KMS-11 (cell line): ENCODE measurements around the gene TXNRD1.
"Not testable (repeated sequence)": the region's sequence is repeated elsewhere in the genome, so short reads cannot be mapped to it uniquely, and the experiment has no call there.

Source experiments
- H2AFZ ChIP-seq: fragments of 200-600 bp; sonication (generic); 2 replicates; pipeline ENCODE4 v1.6.1; 2016; ENCODE audit warnings: antibody characterized with exemption, mixed run types, low read depth
- H3K27ac ChIP-seq: fragments of 200-600 bp; sonication (generic); 2 replicates; pipeline ENCODE4 v1.6.1; 2016; ENCODE audit warnings: mild to moderate bottlenecking, mixed run types
- H3K27me3 ChIP-seq: fragments of 200-600 bp; sonication (generic); 2 replicates; pipeline ENCODE4 v1.6.1; 2017; ENCODE audit warnings: mild to moderate bottlenecking, low read depth, mixed run types, moderate library complexity; ENCODE audit not compliant: insufficient read depth
- H3K36me3 ChIP-seq: fragments of 200-600 bp; sonication (generic); 2 replicates; pipeline ENCODE4 v1.6.1; 2017; ENCODE audit warnings: mild to moderate bottlenecking, mixed run types; ENCODE audit not compliant: insufficient read depth
- H3K4me1 ChIP-seq: fragments of 200-600 bp; sonication (generic); 2 replicates; pipeline ENCODE4 v1.6.1; 2016; ENCODE audit warnings: mild to moderate bottlenecking, low read depth, mixed run types; ENCODE audit not compliant: poor library complexity, severe bottlenecking
- H3K4me2 ChIP-seq: fragments of 200-600 bp; sonication (generic); 2 replicates; pipeline ENCODE4 v1.7.0; 2016; ENCODE audit warnings: mild to moderate bottlenecking, mixed run types
- H3K4me3 ChIP-seq: fragments of 200-600 bp; sonication (generic); IDR thresholded peaks from 2 replicates; pipeline ENCODE4 v1.6.1; 2017; ENCODE audit warnings: low read depth, low read length, mixed read lengths; ENCODE audit not compliant: insufficient read depth
- H3K79me2 ChIP-seq: fragments of 200-600 bp; sonication (generic); 2 replicates; pipeline ENCODE4 v1.6.1; 2016; ENCODE audit warnings: low read depth, mixed run types; ENCODE audit not compliant: insufficient read depth
- H3K9ac ChIP-seq: fragments of 200-600 bp; sonication (generic); 2 replicates; pipeline ENCODE4 v1.6.1; 2016; ENCODE audit warnings: mild to moderate bottlenecking, mixed run types
- H4K20me1 ChIP-seq: fragments of 200-600 bp; sonication (generic); 2 replicates; pipeline ENCODE4 v1.6.1; 2016; ENCODE audit warnings: mild to moderate bottlenecking, mixed run types; ENCODE audit not compliant: insufficient read depth
- CTCF ChIP-seq: fragments of 200-600 bp; sonication (generic); conservative IDR thresholded peaks from 2 replicates; pipeline ENCODE4 v1.6.1; 2017; ENCODE audit warnings: low read depth, mild to moderate bottlenecking, antibody characterized with exemption, low read length, moderate library complexity, mixed read lengths

Gene TXNRD1

GRCh38 chr12:104263026-104263425 is 47.4 kb downstream of the TXNRD1 start:
- no peak overlapping the region for H3K4me2 ChIP-seq

GRCh38 chr12:104263580-104264358 is 48.2 kb downstream of the TXNRD1 start:
- H3K4me3 ChIP-seq: no peak overlapping the region
- no peak overlapping the region for H3K27ac ChIP-seq
- no peak overlapping the region for H2AFZ ChIP-seq
- no peaks in the 10 kb centered on the region for H3K79me2 ChIP-seq
- no peaks in the 10 kb centered on the region for H3K36me3 ChIP-seq
- no peaks in the 10 kb centered on the region for H3K4me1 ChIP-seq
- TF ChIP-seq CTCF: no peak
- H4K20me1 ChIP-seq: no peaks in the 10 kb centered on the region
- no peak overlapping the region for H3K9ac ChIP-seq
- H3K4me2 ChIP-seq: no peak overlapping the region
- H3K27me3 ChIP-seq: no peaks in the 10 kb centered on the region

More at GRCh38 chr12:104263026-104263425, 47.4 kb downstream of the TXNRD1 start:
- Histone ChIP-seq H3K4me3 (no peak overlapping the region), H3K36me3 (no peaks in the 10 kb centered on the region), H3K79me2 (no peaks in the 10 kb centered on the region), H2AFZ (no peak overlapping the region), H4K20me1 (no peaks in the 10 kb centered on the region), H3K4me1 (no peaks in the 10 kb centered on the region), H3K27ac (no peak overlapping the region), H3K9ac (no peak overlapping the region), H3K27me3 (no peaks in the 10 kb centered on the region)
- TF ChIP-seq CTCF: no peak

GRCh38 chr12:104265436-104265835 is 49.9 kb downstream of the TXNRD1 start:
- not testable (repeated sequence) for H3K27me3 ChIP-seq, H4K20me1 ChIP-seq, H3K9ac ChIP-seq, H3K4me2 ChIP-seq, H3K27ac ChIP-seq, H3K79me2 ChIP-seq, H3K36me3 ChIP-seq, H3K4me1 ChIP-seq, H3K4me3 ChIP-seq, H2AFZ ChIP-seq

GRCh38 chr12:104272938-104273337 is 57.4 kb downstream of the TXNRD1 start:
- Histone ChIP-seq H3K4me1 (no peaks in the 10 kb centered on the region), H3K27me3 (no peaks in the 10 kb centered on the region), H3K36me3 (no peaks in the 10 kb centered on the region), H3K9ac (no peak overlapping the region), H2AFZ (no peak overlapping the region), H4K20me1 (no peaks in the 10 kb centered on the region), H3K27ac (no peak overlapping the region), H3K4me3 (no peak overlapping the region), H3K4me2 (no peak overlapping the region), H3K79me2 (no peaks in the 10 kb centered on the region)
- TF ChIP-seq CTCF: no peak

GRCh38 chr12:104273503-104273902 is 57.9 kb downstream of the TXNRD1 start:
- no peak for TF ChIP-seq CTCF
- Histone ChIP-seq H3K9ac (no peak overlapping the region), H2AFZ (no peak overlapping the region), H3K27me3 (no peaks in the 10 kb centered on the region), H3K4me1 (no peaks in the 10 kb centered on the region), H3K4me2 (no peak overlapping the region), H3K4me3 (no peak overlapping the region), H3K36me3 (no peaks in the 10 kb centered on the region), H3K79me2 (no peaks in the 10 kb centered on the region), H3K27ac (no peak overlapping the region), H4K20me1 (no peaks in the 10 kb centered on the region)
